AML-193 (cell line): ENCODE data around the gene LHX2.

Source experiments
- DNase-seq, 2 experiments: peaks; one replicate each; lab custom pipeline; 2025; lab: John Stamatoyannopoulos, UW

LHX2 gene

DNA sequence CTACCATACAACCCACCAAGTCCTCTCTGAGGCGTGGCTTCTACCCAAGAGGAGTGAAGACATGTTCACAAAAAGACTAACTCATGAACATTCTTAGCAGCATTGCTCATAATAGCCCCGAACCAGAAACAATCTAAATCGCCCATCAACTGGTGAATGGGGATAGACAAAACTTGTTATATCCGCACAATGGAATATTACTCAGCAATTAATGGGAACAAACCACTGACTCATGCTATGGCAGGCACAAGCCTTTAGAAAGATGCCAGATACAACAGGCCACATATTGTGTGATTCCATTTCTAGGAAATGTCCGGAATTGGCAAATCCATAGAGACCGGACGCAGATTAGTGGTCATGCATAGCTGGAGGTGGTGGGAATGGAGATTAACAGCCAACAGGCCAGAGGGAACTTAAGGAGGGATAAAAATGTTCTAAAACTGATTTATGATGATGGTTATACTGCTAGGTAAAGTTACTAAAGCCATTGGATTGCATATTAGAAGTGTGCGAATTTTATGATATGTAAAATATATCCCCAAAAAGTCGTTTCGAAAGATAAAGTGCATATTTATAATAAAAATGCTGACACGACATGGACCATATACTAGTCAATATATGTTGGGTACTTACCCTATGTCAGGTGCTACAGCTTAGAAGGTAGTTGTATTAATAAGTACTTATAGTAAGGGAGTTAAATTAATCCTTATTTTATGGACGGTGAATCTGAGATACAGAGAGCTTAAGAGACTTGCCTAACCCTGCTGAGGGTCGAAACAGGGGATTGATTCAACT is 55.4 kb downstream of the LHX2 start:
- DNase-seq: no peak

DNA sequence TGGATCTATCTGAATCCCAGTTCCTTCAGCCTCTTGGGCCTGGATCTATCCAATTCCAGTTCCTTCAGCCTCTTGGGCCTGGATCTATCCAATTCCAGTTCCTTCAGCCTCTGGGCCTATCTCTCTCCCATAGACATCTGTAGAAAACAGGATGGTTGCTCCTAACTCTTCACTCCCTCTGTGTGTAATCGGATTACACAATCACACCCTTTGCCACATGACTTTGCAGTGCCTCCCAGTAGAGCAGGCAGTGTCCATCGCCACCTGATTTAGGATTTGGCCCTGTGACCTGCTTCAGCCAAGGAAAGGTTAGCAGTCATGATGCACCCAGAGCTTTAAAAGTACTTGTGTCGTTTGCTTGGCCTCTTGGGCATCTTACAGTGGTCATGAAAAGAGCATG is 56.7 kb downstream of the LHX2 start:
- DNase-seq: no peak

DNA sequence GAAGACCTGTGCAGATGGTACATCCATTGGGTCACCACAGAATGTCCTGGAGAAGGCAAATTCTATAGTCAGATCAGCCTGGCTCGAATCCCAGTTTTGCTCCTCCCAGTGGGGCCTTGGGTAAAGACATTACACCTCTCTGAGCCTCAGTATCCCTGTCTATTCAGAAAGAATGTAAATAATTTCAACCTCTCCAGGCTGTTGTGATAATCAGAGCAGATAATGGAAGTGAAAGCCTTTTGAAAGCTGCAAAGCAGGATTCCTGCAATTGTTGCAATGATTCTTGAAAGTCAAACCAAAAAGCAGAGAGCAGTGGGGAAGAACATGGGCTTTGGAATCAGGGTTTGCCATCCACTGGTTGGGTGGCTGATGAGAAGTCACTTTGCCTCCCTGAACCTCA is 63.2 kb downstream of the LHX2 start:
- no peak for DNase-seq

DNA sequence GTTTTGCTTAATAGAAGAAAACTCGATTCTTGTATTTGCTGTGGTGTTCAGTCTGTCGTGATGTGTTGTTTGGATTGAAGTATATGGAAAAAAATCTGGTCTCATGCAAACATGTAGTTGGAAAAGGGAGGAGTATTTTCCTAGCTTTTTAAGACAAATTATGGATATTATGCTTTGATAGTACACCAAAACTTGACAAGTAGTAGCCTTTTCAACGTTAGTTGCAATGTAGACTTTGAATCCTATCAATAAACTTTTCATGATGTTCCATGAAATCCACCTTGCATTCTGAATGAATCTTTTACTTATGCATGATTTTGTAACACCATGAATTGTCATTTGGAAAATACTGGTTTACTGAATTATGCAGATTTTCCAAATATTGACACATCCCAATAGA is 64.2 kb downstream of the LHX2 start:
- no peak for DNase-seq

DNA sequence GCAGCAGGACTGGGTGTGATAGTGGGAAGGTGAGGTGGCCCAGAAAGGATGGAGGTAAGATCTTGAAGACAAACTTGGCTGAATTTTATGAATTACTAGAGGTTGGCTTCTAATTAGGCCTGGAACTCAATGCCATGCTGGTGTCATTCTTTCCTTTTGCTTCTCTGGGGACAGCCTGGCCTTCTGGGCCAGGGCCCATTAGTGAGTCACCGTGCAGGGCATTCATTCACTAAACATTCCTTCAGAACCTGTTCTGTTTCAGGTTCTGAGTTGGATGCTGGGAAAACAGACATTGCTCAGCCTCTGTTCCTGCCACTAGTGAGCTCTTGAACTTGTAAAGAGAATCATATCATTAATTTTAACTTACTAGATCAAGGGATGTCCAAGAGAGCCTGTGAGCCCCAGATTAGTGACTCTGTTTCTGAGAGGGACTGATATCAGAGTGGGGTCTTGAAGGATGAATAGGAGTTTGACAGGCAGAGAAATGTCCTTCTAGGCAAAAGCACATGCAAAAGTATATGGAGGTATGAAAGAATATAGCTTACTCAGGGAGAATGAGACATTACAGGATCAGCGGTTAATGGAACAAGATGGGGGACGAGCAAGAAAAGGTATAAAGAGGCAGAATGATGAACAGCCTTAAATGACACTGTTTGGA is 66.5 kb downstream of the LHX2 start:
- DNase-seq: no peak

DNA sequence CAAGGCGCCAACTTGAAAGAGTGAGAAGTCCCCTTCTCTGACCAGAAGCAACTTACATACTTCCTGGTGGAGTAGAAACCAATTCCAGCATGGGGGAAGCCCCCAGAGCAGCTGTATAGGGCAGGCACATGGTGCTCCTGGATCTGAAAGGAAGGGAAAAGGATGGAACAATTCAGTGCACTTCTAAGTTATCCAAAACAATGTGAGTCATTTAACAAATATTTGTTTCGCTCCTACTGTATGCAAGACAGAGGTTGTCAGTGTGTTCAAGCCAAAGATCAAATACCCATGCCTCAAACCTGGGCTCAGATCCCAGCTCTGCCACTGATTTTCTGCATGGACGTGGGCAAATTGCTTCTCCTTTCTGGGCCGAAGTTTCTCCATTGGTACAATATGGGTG is 67.1 kb downstream of the LHX2 start:
- DNase-seq: no peak

DNA sequence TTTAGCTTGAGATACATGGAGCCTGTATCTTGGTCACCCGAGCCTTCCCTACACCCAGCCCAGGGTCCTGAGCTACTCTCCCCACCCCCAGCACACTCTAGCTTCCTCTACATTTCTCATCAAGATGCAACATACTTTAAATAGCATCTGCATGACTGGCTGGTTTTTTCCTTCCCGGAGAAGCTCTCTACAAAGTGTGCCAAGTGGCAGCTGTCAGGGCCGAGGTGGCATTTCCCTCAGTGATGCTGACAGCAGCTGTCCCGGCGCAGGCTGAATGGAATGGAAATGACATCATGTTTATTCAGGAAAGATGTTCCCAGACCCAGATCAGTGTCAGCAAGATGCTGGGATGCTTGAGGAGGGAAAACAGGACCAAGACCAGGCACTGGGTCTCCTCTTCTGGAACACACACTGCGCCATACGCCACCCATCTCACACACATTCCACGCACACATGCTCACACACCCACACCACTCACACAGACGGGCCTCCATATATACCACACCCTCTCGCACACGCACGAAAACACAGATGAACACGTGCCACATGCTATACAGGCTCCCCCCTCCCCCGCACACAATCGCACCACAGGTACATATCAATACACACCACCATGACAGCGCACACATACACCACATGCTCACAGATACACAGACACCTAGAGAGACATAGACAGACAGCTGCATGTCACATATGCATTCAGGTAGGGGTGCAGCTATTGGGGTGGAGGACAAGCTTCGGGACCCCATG is 67.8 kb downstream of the LHX2 start:
- DNase-seq: no peak

DNA sequence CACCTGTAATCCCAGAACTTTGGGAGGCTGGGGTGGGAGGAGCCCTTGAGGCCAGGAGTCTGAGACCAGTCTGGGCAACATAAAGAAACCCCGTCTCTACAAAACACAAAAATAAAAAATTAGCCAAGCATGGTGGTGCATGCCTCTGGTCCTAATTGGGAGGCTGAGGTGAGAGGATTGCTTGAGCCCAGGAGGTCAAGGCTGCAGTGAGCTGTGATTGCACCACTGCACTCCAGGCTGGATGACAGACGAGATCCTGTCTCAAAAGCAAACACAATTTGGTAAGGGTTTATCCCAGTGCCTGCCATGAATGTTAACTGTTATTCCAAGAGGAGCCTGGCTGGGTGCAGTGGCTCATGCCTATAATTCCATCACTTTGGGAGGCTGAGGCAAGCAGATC is 71.1 kb downstream of the LHX2 start:
- no peak for DNase-seq
